ENCODE measurements around the gene UBE2I. TPM values are rescaled to one million over a fixed set of nuclear protein-coding genes. Genes with fewer than 3 reads are reported as not detected.

The UBE2I gene
- total RNA-seq, 1 experiment from 2014 or later, result 290 TPM

- no peak overlapping the region for H2BK20ac ChIP-seq (ENCODE audit: low read depth, low read length, poor library complexity, severe bottlenecking)
- Mint-ChIP-seq H3K4me3 (no peak overlapping the region), H3K9me3 (peaks cover 0 to 4% of the 10 kb centered on the region in 2 experiments; a peak in 1 of 5 replicates), H3K36me3 (ENCODE audit: insufficient read depth in 1 of 3, low read depth in 3 of 3) (no peaks in the 10 kb centered on the region; a peak in 2 of 7 replicates), H3K27ac (no peak overlapping the region), H3K4me1 (peaks cover 24 to 39% of the 10 kb centered on the region in 2 experiments), H3K27me3 (ENCODE audit: low read depth) (peaks cover 32% of the 10 kb centered on the region)
- no peak for TF ChIP-seq CTCF (conservative IDR thresholded peaks at IDR 0.05)
- H4K91ac ChIP-seq (ENCODE audit: insufficient read length, low read depth, low read length), result no peak overlapping the region
- H3K27ac ChIP-seq (ENCODE audit: insufficient read length, low read depth, low read length), result no peak overlapping the region
- H3K14ac ChIP-seq (ENCODE audit: insufficient read depth, low read length), result no peak overlapping the region
- no peak for DNase-seq
- WGBS (ENCODE audit: extremely low coverage, insufficient read length, low lambda C conversion rate), result no CpG with 5 or more reads among the region's 31 CpGs
- peaks cover 2% of the 10 kb centered on the region; the same call in 1 of the 2 replicates for H3K4me1 ChIP-seq (ENCODE audit: insufficient read depth, low read length)
- H2BK15ac ChIP-seq (ENCODE audit: low read depth, low read length), result no peak overlapping the region
- H3K4me2 ChIP-seq (ENCODE audit: insufficient read depth, insufficient read length, low read length), result no peak overlapping the region
- H3K4ac ChIP-seq (ENCODE audit: low read depth, low read length), result no peak overlapping the region
- no peak overlapping the region for H4K8ac ChIP-seq (replicated peaks; ENCODE audit: insufficient read length, low read depth, low read length)
- H3K23me2 ChIP-seq (ENCODE audit: insufficient read length, low read depth, low read length, poor library complexity, severe bottlenecking), result no peaks in the 10 kb centered on the region
- H3K23ac ChIP-seq (ENCODE audit: insufficient read length, low read depth, low read length), result no peak overlapping the region
- H2BK120ac ChIP-seq (ENCODE audit: low read depth, low read length, poor library complexity, severe bottlenecking), result no peak overlapping the region
- no peak overlapping the region for H2AFZ ChIP-seq (ENCODE audit: low read length)
- no peaks in the 10 kb centered on the region for H4K20me1 ChIP-seq (ENCODE audit: control insufficient read depth, insufficient read depth, insufficient read length)
- H2BK5ac ChIP-seq (ENCODE audit: insufficient read length, low read length), result no peak overlapping the region
- H3K79me2 ChIP-seq (ENCODE audit: insufficient read depth, low read length), result no peaks in the 10 kb centered on the region
- H3K56ac ChIP-seq (ENCODE audit: insufficient read length, low read depth, low read length), result no peak overlapping the region
- no peak overlapping the region for H3K9ac ChIP-seq (ENCODE audit: extremely low read depth, insufficient read length, low read length)
- H2BK12ac ChIP-seq (ENCODE audit: insufficient read length, low read depth, low read length), result no peak overlapping the region
- H3K18ac ChIP-seq (ENCODE audit: insufficient read length, low read depth, low read length), result no peak overlapping the region
- H2AK5ac ChIP-seq (ENCODE audit: insufficient read length, low read length), result no peak overlapping the region
- no peaks in the 10 kb centered on the region for H3K27me3 ChIP-seq (ENCODE audit: insufficient read depth, low read length)
- no peaks in the 10 kb centered on the region for H3K9me3 ChIP-seq (ENCODE audit: control insufficient read depth, low read depth, low read length)
- no peak overlapping the region for H3T11ph ChIP-seq (ENCODE audit: low read length)
- H3K79me1 ChIP-seq (ENCODE audit: insufficient read depth, low read depth, low read length, poor library complexity, severe bottlenecking), result no peaks in the 10 kb centered on the region
- H4K5ac ChIP-seq (ENCODE audit: insufficient read length, low read depth, low read length), result no peak overlapping the region
These were observed 10.2 kb upstream of the UBE2I start for GRCh38 chr16:1299012-1299867.

Measured in H9 (cell line).